ENCODE data around the gene DCTN2.
A peak's percentile ranks its signal among the peaks of the same experiment; 100 is the strongest.

DCTN2 gene

DNA sequence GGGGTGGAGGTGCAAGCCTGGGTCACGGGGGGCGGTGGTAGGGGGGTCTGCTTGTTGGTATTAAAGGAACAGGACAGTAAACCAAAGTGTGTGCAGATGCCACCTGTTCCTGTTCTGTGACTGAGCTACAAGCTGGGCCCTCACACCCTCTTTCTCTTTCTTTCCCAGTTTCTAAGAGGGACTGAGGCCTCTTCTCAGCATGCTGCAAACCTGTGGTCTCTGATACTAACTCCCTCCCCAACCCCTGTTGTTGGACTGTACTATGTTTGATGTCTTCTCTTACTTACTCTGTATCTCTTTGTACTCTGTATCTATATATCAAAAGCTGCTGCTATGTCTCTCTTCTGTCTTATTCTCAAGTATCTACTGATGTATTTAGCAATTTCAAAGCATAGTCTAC lies 37.1 kb upstream of the DCTN2 start:
- H3K36me3 ChIP-seq: peaks cover 27% of the 10 kb centered on the region
- no peak for TF ChIP-seq CTCF (IDR thresholded peaks at IDR 0.05; ENCODE audit: low read depth, low read length)
- no peaks in the 10 kb centered on the region for H3K27me3 ChIP-seq (ENCODE audit: insufficient read depth, low read depth, severe bottlenecking)
- DNase-seq: no peak
- no peak overlapping the region for H3K27ac ChIP-seq
- H3K9me3 ChIP-seq (ENCODE audit: severe bottlenecking): no peaks in the 10 kb centered on the region
- no peak overlapping the region for H3K4me3 ChIP-seq (ENCODE audit: low read depth, low read length)

DNA sequence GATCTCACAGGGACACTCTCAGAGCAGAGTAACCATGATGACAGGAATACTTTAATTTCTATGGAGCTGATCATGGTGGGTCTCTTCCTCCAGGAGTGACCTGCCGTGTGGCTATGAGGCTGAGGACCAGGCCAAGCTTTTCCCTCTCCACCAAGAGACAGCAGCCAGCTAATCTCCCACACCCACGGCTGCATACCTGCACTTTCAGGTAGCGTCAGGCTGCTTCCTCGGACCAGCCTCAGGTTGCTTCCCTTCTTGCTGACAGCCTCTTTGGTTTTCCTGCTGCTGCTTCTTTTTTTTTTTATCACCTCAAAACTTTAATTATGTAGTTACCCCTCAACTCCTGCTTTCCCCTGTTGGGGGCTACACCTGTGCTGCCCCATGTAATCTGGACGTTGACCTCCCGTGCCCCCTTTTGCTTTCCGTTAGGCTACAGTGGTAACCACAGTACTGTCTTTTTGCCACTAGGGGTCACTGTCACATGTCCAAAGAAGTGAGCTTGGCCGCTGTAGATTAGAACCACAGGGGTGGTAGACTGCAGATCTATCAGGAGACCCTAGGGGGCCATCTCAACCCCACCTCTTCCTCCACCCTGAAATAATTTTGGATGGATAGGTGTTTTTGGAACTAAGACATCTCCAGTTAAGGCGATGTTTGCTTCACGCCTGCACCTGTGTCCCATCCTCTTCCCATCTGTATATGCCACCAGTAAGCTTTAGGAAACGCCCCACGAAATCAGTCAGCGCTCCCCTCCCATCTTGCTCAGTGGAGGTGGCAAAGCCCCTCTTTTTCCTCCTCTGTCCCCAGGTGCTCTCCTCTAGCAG lies 36.2 kb upstream of the DCTN2 start:
- Histone ChIP-seq H3K27ac (no peak overlapping the region), H3K9me3 (ENCODE audit: severe bottlenecking) (no peaks in the 10 kb centered on the region), H3K4me3 (ENCODE audit: low read depth, low read length) (no peak overlapping the region), H3K36me3 (peaks cover 35% of the 10 kb centered on the region), H3K27me3 (ENCODE audit: insufficient read depth, low read depth, severe bottlenecking) (no peaks in the 10 kb centered on the region)
- TF ChIP-seq CTCF (IDR thresholded peaks at IDR 0.05; ENCODE audit: low read depth, low read length): peak; percentile 85
- DNase-seq: peak; percentile 79

GRCh38 chr12:57582440-57582839 lies 35.4 kb upstream of the DCTN2 start:
- Histone ChIP-seq H3K4me3 (ENCODE audit: low read depth, low read length) (no peak overlapping the region), H3K36me3 (peaks cover 42% of the 10 kb centered on the region), H3K27me3 (ENCODE audit: insufficient read depth, low read depth, severe bottlenecking) (no peaks in the 10 kb centered on the region), H3K27ac (no peak overlapping the region), H3K9me3 (ENCODE audit: severe bottlenecking) (no peaks in the 10 kb centered on the region)
- no peak for DNase-seq
- TF ChIP-seq CTCF (IDR thresholded peaks at IDR 0.05; ENCODE audit: low read depth, low read length): no peak

- Histone ChIP-seq H3K36me3 (peaks cover 43% of the 10 kb centered on the region), H3K27me3 (ENCODE audit: insufficient read depth, low read depth, severe bottlenecking) (no peaks in the 10 kb centered on the region), H3K27ac (no peak overlapping the region), H3K4me3 (ENCODE audit: low read depth, low read length) (no peak overlapping the region), H3K9me3 (ENCODE audit: severe bottlenecking) (no peaks in the 10 kb centered on the region)
- no peak for TF ChIP-seq CTCF (IDR thresholded peaks at IDR 0.05; ENCODE audit: low read depth, low read length)
- no peak for DNase-seq
Observed at GRCh38 chr12:57581802-57582201, 34.8 kb upstream of the DCTN2 start.

DNA sequence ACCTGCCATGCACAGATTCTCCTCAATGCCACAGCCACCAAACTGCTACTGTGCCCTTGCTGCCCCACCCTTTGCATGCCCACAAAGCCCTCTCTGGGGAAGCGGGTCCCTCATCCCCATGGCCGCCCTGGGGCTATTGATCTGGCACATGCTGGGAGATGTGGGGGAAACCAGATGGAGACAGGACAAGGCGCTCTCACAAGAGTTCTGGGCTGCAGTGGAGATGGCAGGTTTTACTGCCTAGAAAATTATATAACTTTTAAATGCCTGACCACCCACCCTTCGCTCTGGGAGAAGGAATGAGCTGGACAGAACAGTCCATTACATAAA lies 33.4 kb upstream of the DCTN2 start:
- DNase-seq: no peak
- Histone ChIP-seq H3K4me3 (ENCODE audit: low read depth, low read length) (no peak overlapping the region), H3K9me3 (ENCODE audit: severe bottlenecking) (no peaks in the 10 kb centered on the region), H3K27ac (no peak overlapping the region), H3K27me3 (ENCODE audit: insufficient read depth, low read depth, severe bottlenecking) (no peaks in the 10 kb centered on the region), H3K36me3 (peaks cover 57% of the 10 kb centered on the region)
- no peak for TF ChIP-seq CTCF (IDR thresholded peaks at IDR 0.05; ENCODE audit: low read depth, low read length)

Data from WERI-Rb-1 (cell line).